ENCODE measurements around the gene ZNF91. TPM values are rescaled to one million over a fixed set of nuclear protein-coding genes. Genes with fewer than 3 reads are reported as not detected.

Gene ZNF91
- total and polyA plus RNA-seq, 9 of the 15 experiments (the other 6 are each of a cell fraction or from before 2014, with no cell fraction given): 1.0 to 6.7 (median 3.2) TPM

DNA sequence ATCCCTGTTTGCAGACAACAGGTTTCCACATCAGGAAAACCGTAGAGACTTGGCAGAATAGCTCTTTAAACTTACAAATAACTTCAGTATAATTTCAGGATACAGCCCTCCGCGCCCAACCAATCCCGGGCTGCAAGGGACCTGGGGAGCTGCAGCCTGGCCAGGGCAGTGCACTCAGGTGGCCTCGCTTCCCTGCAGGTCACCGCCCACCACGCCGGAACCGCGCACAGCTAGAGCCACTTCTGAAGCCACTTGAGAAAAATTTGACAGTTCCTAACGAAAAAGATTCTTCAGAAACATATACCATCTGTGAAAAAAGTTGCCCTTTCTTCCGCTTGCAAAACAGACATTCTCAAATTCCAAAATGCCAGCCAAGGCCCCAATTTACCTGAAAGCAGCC, 11.1 kb downstream of the ZNF91 start:
- intact Hi-C loops (cut with micrococcal nuclease): no loop called here
- H3K9me3 ChIP-seq (replicated peaks; ENCODE audit: control insufficient read depth, insufficient read depth, low read depth, low read length): no peaks in the 10 kb centered on the region
- ChIA-PET POLR2A (interaction anchor here (0.6 kb wide), 1 partner anchor 10 kb away, joined by 3 read pairs; no protein-coding TSS in a partner anchor), CTCF (ENCODE audit: low intra/inter-chr PET ratio) (no interaction called here)
- no peak overlapping the region for H3K27ac ChIP-seq (ENCODE audit: extremely low read depth, low read depth, low read length)
- DNase-seq (ENCODE audit: extremely low read depth in 1 of 4, low spot score in 3 of 4): no peak
- WGBS (ENCODE audit: insufficient coverage, low coverage, missing lambda C conversion rate): 16% methylated on average over 12 of the region's 12 CpGs
- H3K9me1 ChIP-seq (ENCODE audit: control insufficient read depth, insufficient read depth, low read length): no peaks in the 10 kb centered on the region
- no peaks in the 10 kb centered on the region for H3K79me2 ChIP-seq (ENCODE audit: control insufficient read depth, insufficient read depth, low read length)
- no peaks in the 10 kb centered on the region for H4K20me1 ChIP-seq (replicated peaks; ENCODE audit: control insufficient read depth, insufficient read depth, low read length)
- no peak overlapping the region for H3K9ac ChIP-seq (ENCODE audit: insufficient read depth in 1 of 2, low read depth in 2 of 2, low read length in 2 of 2)
- BruUV-seq (replicated peaks): no TSS peak
- in situ Hi-C loops (cut with MboI): no loop called here
- H3K27me3 ChIP-seq (ENCODE audit: control insufficient read depth in 2 of 2, insufficient read depth in 2 of 2, low read length in 2 of 2): no peaks in the 10 kb centered on the region
- no peak overlapping the region for H2AFZ ChIP-seq (ENCODE audit: low read depth, low read length)
- no peaks in the 10 kb centered on the region for H3K36me3 ChIP-seq (ENCODE audit: control insufficient read depth, insufficient read depth, low read length)
- no peak for FAIRE-seq
- H3K4me2 ChIP-seq (ENCODE audit: insufficient read depth, low read length): no peak overlapping the region
- H3K4me1 ChIP-seq (replicated peaks in 1 of 2; ENCODE audit: control insufficient read depth in 2 of 2, insufficient read depth in 2 of 2, low read length in 2 of 2): no peaks in the 10 kb centered on the region
- H3K4me3 ChIP-seq: no peak overlapping the region
- no peak for ATAC-seq
- no peak for TF ChIP-seq DEAF1 (CRISPR knock-in tag; IDR thresholded peaks at IDR 0.05)
- TF ChIP-seq RAD21 (CRISPR knock-in tag; conservative IDR thresholded peaks at IDR 0.05 in 1 of 2, IDR thresholded peaks at IDR 0.05 in 1 of 2): no peak
- TF ChIP-seq, protein P1, sequence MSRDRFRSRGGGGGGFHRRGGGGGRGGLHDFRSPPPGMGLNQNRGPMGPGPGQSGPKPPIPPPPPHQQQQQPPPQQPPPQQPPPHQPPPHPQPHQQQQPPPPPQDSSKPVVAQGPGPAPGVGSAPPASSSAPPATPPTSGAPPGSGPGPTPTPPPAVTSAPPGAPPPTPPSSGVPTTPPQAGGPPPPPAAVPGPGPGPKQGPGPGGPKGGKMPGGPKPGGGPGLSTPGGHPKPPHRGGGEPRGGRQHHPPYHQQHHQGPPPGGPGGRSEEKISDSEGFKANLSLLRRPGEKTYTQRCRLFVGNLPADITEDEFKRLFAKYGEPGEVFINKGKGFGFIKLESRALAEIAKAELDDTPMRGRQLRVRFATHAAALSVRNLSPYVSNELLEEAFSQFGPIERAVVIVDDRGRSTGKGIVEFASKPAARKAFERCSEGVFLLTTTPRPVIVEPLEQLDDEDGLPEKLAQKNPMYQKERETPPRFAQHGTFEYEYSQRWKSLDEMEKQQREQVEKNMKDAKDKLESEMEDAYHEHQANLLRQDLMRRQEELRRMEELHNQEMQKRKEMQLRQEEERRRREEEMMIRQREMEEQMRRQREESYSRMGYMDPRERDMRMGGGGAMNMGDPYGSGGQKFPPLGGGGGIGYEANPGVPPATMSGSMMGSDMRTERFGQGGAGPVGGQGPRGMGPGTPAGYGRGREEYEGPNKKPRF (IDR thresholded peaks at IDR 0.05; ENCODE audit: low read depth, low read length): no peak
- TF ChIP-seq, protein P2, sequence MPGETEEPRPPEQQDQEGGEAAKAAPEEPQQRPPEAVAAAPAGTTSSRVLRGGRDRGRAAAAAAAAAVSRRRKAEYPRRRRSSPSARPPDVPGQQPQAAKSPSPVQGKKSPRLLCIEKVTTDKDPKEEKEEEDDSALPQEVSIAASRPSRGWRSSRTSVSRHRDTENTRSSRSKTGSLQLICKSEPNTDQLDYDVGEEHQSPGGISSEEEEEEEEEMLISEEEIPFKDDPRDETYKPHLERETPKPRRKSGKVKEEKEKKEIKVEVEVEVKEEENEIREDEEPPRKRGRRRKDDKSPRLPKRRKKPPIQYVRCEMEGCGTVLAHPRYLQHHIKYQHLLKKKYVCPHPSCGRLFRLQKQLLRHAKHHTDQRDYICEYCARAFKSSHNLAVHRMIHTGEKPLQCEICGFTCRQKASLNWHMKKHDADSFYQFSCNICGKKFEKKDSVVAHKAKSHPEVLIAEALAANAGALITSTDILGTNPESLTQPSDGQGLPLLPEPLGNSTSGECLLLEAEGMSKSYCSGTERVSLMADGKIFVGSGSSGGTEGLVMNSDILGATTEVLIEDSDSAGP (CRISPR knock-in tag; IDR thresholded peaks at IDR 0.05): no peak
- no peak for TF ChIP-seq NCOR1 (IDR thresholded peaks at IDR 0.05)
- TF ChIP-seq, protein P3, sequence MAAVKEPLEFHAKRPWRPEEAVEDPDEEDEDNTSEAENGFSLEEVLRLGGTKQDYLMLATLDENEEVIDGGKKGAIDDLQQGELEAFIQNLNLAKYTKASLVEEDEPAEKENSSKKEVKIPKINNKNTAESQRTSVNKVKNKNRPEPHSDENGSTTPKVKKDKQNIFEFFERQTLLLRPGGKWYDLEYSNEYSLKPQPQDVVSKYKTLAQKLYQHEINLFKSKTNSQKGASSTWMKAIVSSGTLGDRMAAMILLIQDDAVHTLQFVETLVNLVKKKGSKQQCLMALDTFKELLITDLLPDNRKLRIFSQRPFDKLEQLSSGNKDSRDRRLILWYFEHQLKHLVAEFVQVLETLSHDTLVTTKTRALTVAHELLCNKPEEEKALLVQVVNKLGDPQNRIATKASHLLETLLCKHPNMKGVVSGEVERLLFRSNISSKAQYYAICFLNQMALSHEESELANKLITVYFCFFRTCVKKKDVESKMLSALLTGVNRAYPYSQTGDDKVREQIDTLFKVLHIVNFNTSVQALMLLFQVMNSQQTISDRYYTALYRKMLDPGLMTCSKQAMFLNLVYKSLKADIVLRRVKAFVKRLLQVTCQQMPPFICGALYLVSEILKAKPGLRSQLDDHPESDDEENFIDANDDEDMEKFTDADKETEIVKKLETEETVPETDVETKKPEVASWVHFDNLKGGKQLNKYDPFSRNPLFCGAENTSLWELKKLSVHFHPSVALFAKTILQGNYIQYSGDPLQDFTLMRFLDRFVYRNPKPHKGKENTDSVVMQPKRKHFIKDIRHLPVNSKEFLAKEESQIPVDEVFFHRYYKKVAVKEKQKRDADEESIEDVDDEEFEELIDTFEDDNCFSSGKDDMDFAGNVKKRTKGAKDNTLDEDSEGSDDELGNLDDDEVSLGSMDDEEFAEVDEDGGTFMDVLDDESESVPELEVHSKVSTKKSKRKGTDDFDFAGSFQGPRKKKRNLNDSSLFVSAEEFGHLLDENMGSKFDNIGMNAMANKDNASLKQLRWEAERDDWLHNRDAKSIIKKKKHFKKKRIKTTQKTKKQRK (IDR thresholded peaks at IDR 0.05; ENCODE audit: borderline replicate concordance, low read depth, low read length): no peak
- TF ChIP-seq EHMT2 (IDR thresholded peaks at IDR 0.05): no peak
- no peak for TF ChIP-seq RBM15 (IDR thresholded peaks at IDR 0.05; ENCODE audit: insufficient read depth, low read length)
- TF ChIP-seq E4F1 (CRISPR knock-in tag; IDR thresholded peaks at IDR 0.05; ENCODE audit: borderline replicate concordance): no peak
- no peak for TF ChIP-seq PURB (CRISPR knock-in tag; IDR thresholded peaks at IDR 0.05; ENCODE audit: low read depth)

Data from K562 (cell line).